Testis (tissue), 3 donors: Measurements from ENCODE around the gene SMLR1. TPM values are rescaled to one million over a fixed set of nuclear protein-coding genes. Genes with fewer than 3 reads are reported as not detected.

Source experiments
- DNase-seq: peaks from one replicate; pipeline ENCODE4 v3.0.0-alpha.2; 2019
- H3K27ac ChIP-seq, 2 donors: fragments of 200-600 bp; sonication (generic); one replicate each; pipeline ENCODE4 v1.5.1; 2019
- H3K27me3 ChIP-seq: fragments of 200-600 bp; sonication (generic); one replicate; pipeline ENCODE4 v1.5.1; 2019
- H3K36me3 ChIP-seq: fragments of 200-600 bp; sonication (generic); one replicate; pipeline ENCODE4 v1.5.1; 2017; ENCODE audit warnings: low read depth; ENCODE audit errors: missing control alignments
- H3K4me1 ChIP-seq: fragments of 200-600 bp; sonication (generic); one replicate; pipeline ENCODE4 v1.5.1; 2019
- H3K4me3 ChIP-seq, 2 donors: fragments of 200-600 bp; sonication (generic); one replicate each; pipeline ENCODE4 v1.5.1; 2017 to 2019
- H3K9me3 ChIP-seq: fragments of 200-600 bp; sonication (generic); one replicate; pipeline ENCODE4 v1.5.1; 2017
- POLR2A ChIP-seq: fragments of 450-650 bp; IDR thresholded peaks from one replicate; pipeline ENCODE4 v1.6.1; 2017; ENCODE audit warnings: antibody characterized with exemption, mild to moderate bottlenecking, moderate library complexity
- WGBS, 2 donors: methylation state at CpG; one replicate each; pipeline ENCODE4 v1.1.5; 2018; 5-methylcytosine and 5-hydroxymethylcytosine counted together
- intact Hi-C: fragments of 100-400 bp; cut with DNase I; formaldehyde crosslinking; loops from one replicate; pipeline ENCODE4 v1.15.1; 2023; ENCODE audit warnings: low total_unique reads
- polyA plus RNA-seq: library from polyadenylated mRNA; stranded (reverse); fragments of 350-450 nt; fragmentation: Illumina TruSeq; extraction: RNeasy Lipid Tissue Mini Kit (QIAGEN cat#74804); gene quantifications from one replicate; pipeline ENCODE4 v1.2.3, GENCODE V29; 2014; ENCODE audit warnings: low read depth, low replicate concordance; ENCODE audit not compliant: insufficient read depth
- total RNA-seq, 2 donors: library from RNA; depleted of rRNA; stranded (reverse); fragments of >200 nt; gene quantifications; one replicate each; pipeline ENCODE4 v1.2.3, GENCODE V29; 2016
- TF ChIP-seq, protein P1 (sequence below), 3 experiments: fragments of 450-650 bp in 2 of 3; fragments of 200-600 bp in 1 of 3; sonication (generic) in 1 of 3; IDR thresholded peaks; one replicate each; pipeline ENCODE4 v1.5.1; 2016 to 2019; ENCODE audit warnings: antibody characterized with exemption in 3 of 3, mild to moderate bottlenecking in 2 of 3, moderate library complexity in 1 of 3

SMLR1 gene
- total and polyA plus RNA-seq, 3 donors from 2014 or later, result 0.28 to 0.94 (median 0.31) TPM

DNA sequence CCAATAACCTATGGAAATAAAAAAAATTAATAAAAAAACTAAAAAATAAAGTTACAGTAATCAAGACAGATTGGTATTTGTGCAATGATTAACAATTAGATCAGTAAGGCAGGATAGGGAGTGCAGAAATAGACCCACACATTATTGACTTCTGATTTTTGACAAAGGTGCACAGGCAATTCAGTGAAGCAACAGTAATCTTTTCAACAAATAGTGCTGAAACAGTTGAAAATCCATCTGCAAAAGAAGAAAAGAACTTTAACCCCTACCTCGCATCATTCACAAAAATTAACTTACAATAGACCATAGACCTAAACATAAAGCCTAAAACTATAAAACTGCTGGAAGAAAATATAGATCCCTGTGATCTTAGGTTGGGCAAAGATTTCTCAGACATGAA is 4.5 kb upstream of the SMLR1 start:
- no peak for DNase-seq
- H3K27me3 ChIP-seq, result no peaks in the 10 kb centered on the region
- H3K36me3 ChIP-seq, result no peaks in the 10 kb centered on the region
- intact Hi-C loops, result no loop called here
- H3K9me3 ChIP-seq, result no peaks in the 10 kb centered on the region
- no peaks in the 10 kb centered on the region for H3K4me1 ChIP-seq
- WGBS, 2 donors, result 93 to 100% methylated on average over 1 of the region's 1 CpG
- no peak overlapping the region for H3K4me3 ChIP-seq
- TF ChIP-seq, protein P1, sequence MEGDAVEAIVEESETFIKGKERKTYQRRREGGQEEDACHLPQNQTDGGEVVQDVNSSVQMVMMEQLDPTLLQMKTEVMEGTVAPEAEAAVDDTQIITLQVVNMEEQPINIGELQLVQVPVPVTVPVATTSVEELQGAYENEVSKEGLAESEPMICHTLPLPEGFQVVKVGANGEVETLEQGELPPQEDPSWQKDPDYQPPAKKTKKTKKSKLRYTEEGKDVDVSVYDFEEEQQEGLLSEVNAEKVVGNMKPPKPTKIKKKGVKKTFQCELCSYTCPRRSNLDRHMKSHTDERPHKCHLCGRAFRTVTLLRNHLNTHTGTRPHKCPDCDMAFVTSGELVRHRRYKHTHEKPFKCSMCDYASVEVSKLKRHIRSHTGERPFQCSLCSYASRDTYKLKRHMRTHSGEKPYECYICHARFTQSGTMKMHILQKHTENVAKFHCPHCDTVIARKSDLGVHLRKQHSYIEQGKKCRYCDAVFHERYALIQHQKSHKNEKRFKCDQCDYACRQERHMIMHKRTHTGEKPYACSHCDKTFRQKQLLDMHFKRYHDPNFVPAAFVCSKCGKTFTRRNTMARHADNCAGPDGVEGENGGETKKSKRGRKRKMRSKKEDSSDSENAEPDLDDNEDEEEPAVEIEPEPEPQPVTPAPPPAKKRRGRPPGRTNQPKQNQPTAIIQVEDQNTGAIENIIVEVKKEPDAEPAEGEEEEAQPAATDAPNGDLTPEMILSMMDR (IDR thresholded peaks at IDR 0.05), result no peak
- TF ChIP-seq POLR2A, result no peak
- no peak overlapping the region for H3K27ac ChIP-seq

DNA sequence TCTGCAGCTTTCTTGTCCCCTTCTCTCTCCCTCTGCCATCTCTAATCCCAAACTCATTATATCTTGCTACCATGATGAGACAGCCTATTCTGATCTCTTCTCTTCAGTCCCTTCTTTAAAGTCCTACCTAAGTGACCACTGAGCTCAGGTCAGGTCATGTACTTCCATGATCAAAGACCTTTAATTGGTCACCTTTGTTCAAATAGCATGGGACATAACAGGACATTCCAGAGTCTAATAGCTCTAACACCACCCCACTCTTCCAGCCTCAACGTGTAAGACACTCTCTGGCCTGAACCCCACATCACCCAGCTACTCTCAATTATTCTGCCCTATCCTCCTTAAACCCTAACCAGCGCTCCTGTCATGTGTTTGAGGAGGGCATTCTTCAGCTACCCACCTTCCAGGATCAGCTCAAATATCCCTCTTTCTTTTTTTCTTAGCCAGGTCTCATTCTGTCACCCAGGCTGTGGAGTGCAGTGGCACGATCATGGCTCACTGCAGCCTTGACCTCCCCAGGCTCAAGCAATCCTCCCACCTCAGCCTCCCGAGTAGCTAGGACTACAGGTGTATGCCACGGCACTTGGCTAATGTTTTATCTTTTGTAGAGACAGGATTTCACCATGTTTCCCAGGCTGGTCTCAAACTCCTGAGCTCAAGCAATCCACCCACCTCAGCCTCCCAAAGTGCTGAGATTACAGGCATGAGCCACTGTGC is 2.1 kb upstream of the SMLR1 start:
- 78 to 80% methylated on average over 5 of the region's 5 CpGs for WGBS, 2 donors
- no peaks in the 10 kb centered on the region for H3K4me1 ChIP-seq

DNA sequence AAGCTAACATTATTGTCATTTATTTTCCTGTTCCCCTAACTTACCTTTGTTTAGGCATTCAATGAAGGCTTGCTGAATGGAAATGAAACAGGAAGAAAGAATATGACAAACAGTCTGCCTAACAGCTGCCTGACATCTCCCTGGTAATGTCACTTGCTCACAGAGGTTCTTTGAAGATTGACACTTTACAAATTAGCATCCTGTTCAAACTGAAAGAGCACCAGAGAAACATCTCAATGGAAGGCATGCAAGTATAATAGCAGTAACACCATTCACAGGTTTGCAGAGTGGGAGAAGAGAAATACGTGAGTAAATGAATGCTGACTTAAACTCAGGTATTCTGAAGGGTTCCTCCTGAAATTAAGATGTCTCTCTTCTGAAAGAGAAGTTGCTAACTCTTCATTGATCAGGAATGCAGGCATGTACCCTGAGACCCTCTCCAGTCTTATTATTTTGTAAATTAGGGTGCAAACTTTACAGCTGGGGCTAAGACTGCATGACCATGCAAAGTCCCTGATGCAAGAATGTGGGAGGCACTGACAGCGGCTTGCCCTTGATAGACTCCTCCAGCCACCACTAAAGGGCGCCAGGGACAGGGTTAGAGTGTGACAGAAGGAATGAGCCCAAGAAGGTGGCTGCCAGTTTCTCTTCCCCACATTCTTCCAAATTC is 1.3 kb upstream of the SMLR1 start:
- Histone ChIP-seq H3K9me3 (no peaks in the 10 kb centered on the region), H3K27ac (no peak overlapping the region), H3K4me1 (no peaks in the 10 kb centered on the region), H3K36me3 (no peaks in the 10 kb centered on the region), H3K27me3 (no peaks in the 10 kb centered on the region), H3K4me3 (no peak overlapping the region)
- no peak for DNase-seq
- TF ChIP-seq, protein P1 (IDR thresholded peaks at IDR 0.05), result no peak
- TF ChIP-seq POLR2A, result no peak
- intact Hi-C loops, result no loop called here
- 79 to 87% methylated on average over 3 of the region's 3 CpGs for WGBS, 2 donors

More for the DNA sequence above, 2.1 kb upstream of the SMLR1 start:
- H3K4me3 ChIP-seq, result no peak overlapping the region
- intact Hi-C loops, result no loop called here
- no peak overlapping the region for H3K27ac ChIP-seq
- H3K36me3 ChIP-seq, result no peaks in the 10 kb centered on the region
- no peak for DNase-seq
- TF ChIP-seq, protein P1 (IDR thresholded peaks at IDR 0.05), result no peak
- TF ChIP-seq POLR2A, result no peak
- H3K27me3 ChIP-seq, result no peaks in the 10 kb centered on the region
- H3K9me3 ChIP-seq, result no peaks in the 10 kb centered on the region

DNA sequence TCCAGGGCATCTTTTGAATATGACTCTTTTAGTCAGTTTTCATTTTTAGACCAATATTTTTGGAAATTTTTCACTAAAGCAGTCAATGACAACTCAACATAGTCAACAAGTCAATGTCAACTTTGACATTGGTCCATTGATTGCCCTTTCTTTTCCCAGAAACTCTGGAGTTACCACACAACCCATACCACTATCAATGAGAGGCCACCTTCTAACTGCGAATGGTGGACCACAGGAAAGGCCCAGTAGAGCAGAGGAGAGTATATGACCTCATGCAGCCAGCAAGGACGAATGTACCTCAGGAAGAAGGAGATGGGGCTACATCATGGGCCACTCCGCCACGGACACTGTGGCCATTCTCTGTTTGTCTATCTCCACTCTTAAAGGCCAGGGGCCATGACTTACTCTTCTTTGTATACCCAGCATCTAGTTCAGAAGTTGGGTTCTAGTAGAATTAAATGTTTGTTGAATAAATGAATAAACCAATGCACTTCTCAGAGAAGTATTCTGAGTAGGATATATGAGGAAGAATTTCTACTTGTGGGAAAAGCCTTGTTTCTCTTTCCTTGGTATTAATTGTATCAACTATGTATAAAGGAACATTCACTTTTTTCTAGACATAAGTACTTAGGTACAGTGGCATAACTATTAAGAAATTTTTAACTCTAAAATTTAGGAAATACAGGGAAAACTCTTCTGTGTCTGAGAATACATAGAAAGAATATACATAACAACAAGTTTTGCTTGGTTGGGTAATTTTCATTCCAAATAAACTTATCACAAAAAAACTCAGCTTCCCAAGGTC is 562 bp upstream of the SMLR1 start:
- no peaks in the 10 kb centered on the region for H3K4me1 ChIP-seq
- no peak overlapping the region for H3K4me3 ChIP-seq
- 85% methylated on average over 4 of the region's 4 CpGs for WGBS, 2 donors
- no peaks in the 10 kb centered on the region for H3K27me3 ChIP-seq
- intact Hi-C loops, result no loop called here
- H3K27ac ChIP-seq, result no peak overlapping the region
- TF ChIP-seq, protein P1 (IDR thresholded peaks at IDR 0.05), result no peak
- no peak for TF ChIP-seq POLR2A
- no peaks in the 10 kb centered on the region for H3K36me3 ChIP-seq
- H3K9me3 ChIP-seq, result no peaks in the 10 kb centered on the region
- DNase-seq, result no peak
